H1 (cell line): ENCODE results near the gene HERC4. TPM values are rescaled to one million over a fixed set of nuclear protein-coding genes. Genes with fewer than 3 reads are reported as not detected.

Experiments
- ATF3 ChIP-seq: IDR thresholded peaks from 2 replicates; pipeline ENCODE4 v1.6.1; 2011; ENCODE audit warnings: low read depth, mild to moderate bottlenecking, low read length; ENCODE audit not compliant: insufficient read depth
- CTCF ChIP-seq, 3 experiments: IDR thresholded peaks; 1 replicate in 2 of 3; 2 replicates in 1 of 3; pipeline versions ENCODE4 v1.5.1 to v1.6.1; 2011; ENCODE audit warnings: low read length in 3 of 3, mild to moderate bottlenecking in 3 of 3, inconsistent platforms in 2 of 3, low read depth in 1 of 3, moderate library complexity in 1 of 3; ENCODE audit not compliant: insufficient read depth in 1 of 3; ENCODE audit errors: control extremely low read depth in 1 of 3
- E2F6 ChIP-seq: IDR thresholded peaks from 2 replicates; pipeline ENCODE4 v1.6.1; 2012; ENCODE audit warnings: inconsistent platforms
- EP300 ChIP-seq, 2 experiments: IDR thresholded peaks; 1 replicate in 1 of 2; 2 replicates in 1 of 2; pipeline ENCODE4 v1.6.1; 2011 to 2012; ENCODE audit warnings: low read depth in 2 of 2, low read length in 2 of 2, mild to moderate bottlenecking in 2 of 2, borderline replicate concordance in 1 of 2, inconsistent platforms in 1 of 2, moderate library complexity in 1 of 2
- FOSL1 ChIP-seq: IDR thresholded peaks from 2 replicates; pipeline ENCODE4 v1.6.1; 2011; ENCODE audit warnings: mild to moderate bottlenecking, low read depth, low read length, moderate library complexity; ENCODE audit not compliant: insufficient read depth
- JUND ChIP-seq: IDR thresholded peaks from 2 replicates; pipeline ENCODE4 v1.6.1; 2011; ENCODE audit warnings: mild to moderate bottlenecking, improper control_type of control experiment, low read length
- KDM1A ChIP-seq: fragments of 200-600, 300-600 bp; sonication (generic); IDR thresholded peaks from 2 replicates; pipeline ENCODE4 v1.7.1; 2016; ENCODE audit warnings: mild to moderate bottlenecking, low read length, borderline replicate concordance
- KDM5A ChIP-seq: fragments of 200-600 bp; IDR thresholded peaks from 2 replicates; pipeline ENCODE4 v1.7.1; 2012; ENCODE audit warnings: mild to moderate bottlenecking, low read length, inconsistent platforms, mixed read lengths
- MAX ChIP-seq: IDR thresholded peaks from 2 replicates; pipeline ENCODE4 v1.6.1; 2012; ENCODE audit warnings: inconsistent platforms
- NANOG ChIP-seq: IDR thresholded peaks from 2 replicates; pipeline ENCODE4 v1.6.1; 2011; ENCODE audit warnings: low read length, low read depth, mild to moderate bottlenecking, inconsistent platforms; ENCODE audit not compliant: insufficient read depth, poor library complexity, severe bottlenecking
- POLR2AphosphoS5 ChIP-seq: IDR thresholded peaks from 2 replicates; pipeline ENCODE4 v1.6.1; 2011; ENCODE audit warnings: low read depth, low read length
- RAD21 ChIP-seq, 2 experiments: IDR thresholded peaks in 1 of 2; conservative IDR thresholded peaks in 1 of 2; 2 replicates each; pipeline ENCODE4 v1.6.1; 2011; ENCODE audit warnings: low read depth in 2 of 2, low read length in 2 of 2, improper control_type of control experiment in 1 of 2, inconsistent platforms in 1 of 2, mild to moderate bottlenecking in 1 of 2, moderate library complexity in 1 of 2
- SIN3A ChIP-seq, 2 experiments: IDR thresholded peaks in 1 of 2; conservative IDR thresholded peaks in 1 of 2; 2 replicates each; pipeline ENCODE4 v1.6.1; 2011 to 2012; ENCODE audit warnings: low read length in 2 of 2, improper control_type of control experiment in 1 of 2, low read depth in 1 of 2, mild to moderate bottlenecking in 1 of 2
- SIRT6 ChIP-seq: IDR thresholded peaks from one replicate; pipeline ENCODE4 v1.7.1; 2012; ENCODE audit warnings: low read length, inconsistent platforms
- SP1 ChIP-seq: IDR thresholded peaks from 2 replicates; pipeline ENCODE4 v1.6.1; 2011; ENCODE audit warnings: low read depth, low read length
- SP4 ChIP-seq: IDR thresholded peaks from 2 replicates; pipeline ENCODE4 v1.6.1; 2012; ENCODE audit warnings: low read length, inconsistent platforms
- TAF1 ChIP-seq: IDR thresholded peaks from 2 replicates; pipeline ENCODE4 v1.6.1; 2011; ENCODE audit warnings: mild to moderate bottlenecking, low read depth, low read length
- TBP ChIP-seq: IDR thresholded peaks from 2 replicates; pipeline ENCODE4 v1.6.1; 2011; ENCODE audit warnings: low read depth, low read length, improper control_type of control experiment
- ZNF274 ChIP-seq: IDR thresholded peaks from 2 replicates; pipeline ENCODE4 v1.7.0; 2012; ENCODE audit warnings: low read length, borderline replicate concordance; ENCODE audit errors: extremely low read depth
- polyA plus RNA-seq, 7 experiments: library from polyadenylated mRNA; depleted of rRNA in 3 of 7; stranded (reverse) in 5 of 7; unstranded in 2 of 7; fragments of >200 nt in 5 of 7; fragments of 200-250 nt in 2 of 7; gene quantifications; 1 replicate in 5 of 7; 2 replicates in 1 of 7; 4 replicates in 1 of 7; pipeline versions ENCODE4 v1.2.1 to v1.2.3, GENCODE V29; 2011 to 2013; ENCODE audit warnings: missing spikeins in 2 of 7, mixed read lengths in 2 of 7
- total RNA-seq: library from RNA; stranded (reverse); fragmentation: NEBNext Ultra II Directional; extraction: Animal tissue kit (Norgen Biotek cat#: 25700); gene quantifications from 2 replicates; pipeline ENCODE4 v1.2.1, GENCODE V29; 2021

Gene HERC4
- total and polyA plus RNA-seq, 2 of the 8 experiments (the other 6 are each of a cell fraction or from before 2014, with no cell fraction given) = 7.5 to 44.0 TPM

GRCh38 chr10:67884313-67884841, 190.7 kb downstream of the HERC4 start, which contains the start of gene SIRT1 (continued):
- peak; percentile 98 for TF ChIP-seq MAX
- no peak for TF ChIP-seq CTCF (IDR thresholded peaks at IDR 0.05; ENCODE audit: control extremely low read depth in 1 of 3, insufficient read depth in 1 of 3, low read depth in 1 of 3, low read length in 3 of 3)
- peak in 1 of 2 experiments; percentile 89; a peak in 2 of 4 replicates for TF ChIP-seq SIN3A (conservative IDR thresholded peaks at IDR 0.05 in 1 of 2, IDR thresholded peaks at IDR 0.05 in 1 of 2; ENCODE audit: low read depth in 1 of 2, low read length in 2 of 2)
- no peak for TF ChIP-seq SP4
- no peak for TF ChIP-seq FOSL1
- TF ChIP-seq KDM1A = no peak
- TF ChIP-seq KDM5A = no peak
- peak in 1 of 2 experiments; percentile 37; a peak in 1 of 3 replicates for TF ChIP-seq EP300 (IDR thresholded peaks at IDR 0.05; ENCODE audit: borderline replicate concordance in 1 of 2, low read depth in 2 of 2, low read length in 2 of 2)
- no peak for TF ChIP-seq ZNF274
- no peak for TF ChIP-seq SIRT6
- TF ChIP-seq TAF1 = peak; percentile 99
- TF ChIP-seq POLR2AphosphoS5 = peak; percentile 99
- TF ChIP-seq SP1 = no peak
- TF ChIP-seq ATF3 = peak; percentile 91
- TF ChIP-seq JUND = peak; percentile 58; the same call in 1 of the 2 replicates
- TF ChIP-seq E2F6 = peak; percentile 83
- TF ChIP-seq TBP = peak; percentile 95
- TF ChIP-seq RAD21 (IDR thresholded peaks at IDR 0.05 in 1 of 2, conservative IDR thresholded peaks at IDR 0.05 in 1 of 2; ENCODE audit: low read depth in 2 of 2, low read length in 2 of 2) = peak in 1 of 2 experiments; percentile 19; a peak in 3 of 4 replicates
- peak; percentile 40 for TF ChIP-seq NANOG
